H1 (cell line): ENCODE data around the gene RPL32. TPM values are rescaled to one million over a fixed set of nuclear protein-coding genes. Genes with fewer than 3 reads are reported as not detected.

ENCODE experiments used
- CTCF ChIA-PET: fragments of 300-600 bp; sonication (Branson Sonifier 250); formaldehyde crosslinking; loops from one replicate; lab custom pipeline; 2021; ENCODE audit not compliant: partially characterized antibody; lab: Charles Lee
- POLR2A ChIA-PET: fragments of 300-600 bp; sonication (Branson Sonifier 250); formaldehyde crosslinking; loops from one replicate; lab custom pipeline; 2021; ENCODE audit warnings: inconsistent platforms; ENCODE audit not compliant: partially characterized antibody; lab: Charles Lee
- DNase-seq, 2 experiments: peaks; one replicate each; pipeline versions ENCODE4 v3.0.0 to v3.0.0-alpha.2; 2010 to 2022; ENCODE audit warnings: low spot score in 2 of 2, low read depth in 1 of 2, mixed read lengths in 1 of 2
- FAIRE-seq: peaks from 2 replicates; lab custom pipeline; 2011; peaks lifted over from hg19 to GRCh38; lab: Jason Lieb, UNC
- H2AFZ ChIP-seq: 2 replicates; pipeline ENCODE4 v1.8.1; 2012; ENCODE audit warnings: low read length, inconsistent platforms
- H2AK5ac ChIP-seq: 2 replicates; pipeline ENCODE4 v1.6.1; 2013; ENCODE audit warnings: low read depth, low read length
- H2BK120ac ChIP-seq: replicated peaks from 2 replicates; pipeline ENCODE3; 2013; ENCODE audit warnings: low read depth, low read length, inconsistent platforms
- H2BK12ac ChIP-seq: 2 replicates; pipeline ENCODE4 v1.6.1; 2013; ENCODE audit warnings: low read depth, low read length
- H2BK15ac ChIP-seq: 2 replicates; pipeline ENCODE4 v1.6.1; 2013; ENCODE audit warnings: low read length
- H2BK20ac ChIP-seq: 2 replicates; pipeline ENCODE4 v1.6.1; 2013; ENCODE audit warnings: low read length
- H2BK5ac ChIP-seq: 2 replicates; pipeline ENCODE4 v1.6.1; 2013; ENCODE audit warnings: low read depth, low read length
- H3K14ac ChIP-seq: 2 replicates; pipeline ENCODE4 v1.6.1; 2013; ENCODE audit warnings: inconsistent platforms; ENCODE audit not compliant: insufficient read length
- H3K18ac ChIP-seq: 2 replicates; pipeline ENCODE4 v1.6.1; 2013; ENCODE audit warnings: low read length; ENCODE audit errors: extremely low read depth
- H3K23ac ChIP-seq: 2 replicates; pipeline ENCODE4 v1.6.1; 2013; ENCODE audit warnings: inconsistent platforms; ENCODE audit not compliant: insufficient read length
- H3K23me2 ChIP-seq: 2 replicates; pipeline ENCODE4 v1.6.1; 2013; ENCODE audit warnings: low read depth, low read length
- H3K27ac ChIP-seq: 2 replicates; pipeline ENCODE4 v1.6.1; 2011; ENCODE audit warnings: low read depth, low read length, inconsistent platforms
- H3K27me3 ChIP-seq, 4 experiments: replicated peaks in 1 of 4; 1 replicate in 1 of 4; 2 replicates in 3 of 4; pipeline versions ENCODE4 v1.6.1 to v1.8.1; 2011 to 2013; ENCODE audit warnings: low read length in 3 of 4, mild to moderate bottlenecking in 3 of 4, inconsistent platforms in 2 of 4, mixed read lengths in 2 of 4, moderate library complexity in 1 of 4; ENCODE audit not compliant: control insufficient read depth in 3 of 4, insufficient read depth in 3 of 4; ENCODE audit errors: extremely low read depth in 1 of 4
- H3K36me3 ChIP-seq, 4 experiments: 2 replicates each; pipeline versions ENCODE4 v1.6.1 to v1.8.1; 2011 to 2013; ENCODE audit warnings: mild to moderate bottlenecking in 4 of 4, low read length in 3 of 4, moderate library complexity in 2 of 4, control low read depth in 1 of 4, inconsistent platforms in 1 of 4; ENCODE audit not compliant: insufficient read depth in 4 of 4, control insufficient read depth in 2 of 4
- H3K4ac ChIP-seq: replicated peaks from 2 replicates; pipeline ENCODE3; 2013; ENCODE audit warnings: low read length, low read depth, mixed read lengths, inconsistent platforms; ENCODE audit not compliant: insufficient read length
- H3K4me1 ChIP-seq, 4 experiments: replicated peaks in 1 of 4; 1 replicate in 1 of 4; 2 replicates in 3 of 4; pipeline versions ENCODE4 v1.6.1 to v1.8.1; 2011 to 2013; ENCODE audit warnings: low read length in 3 of 4, inconsistent platforms in 2 of 4, mixed read lengths in 1 of 4; ENCODE audit not compliant: insufficient read depth in 4 of 4, control insufficient read depth in 3 of 4
- H3K4me2 ChIP-seq, 2 experiments: 2 replicates each; pipeline versions ENCODE4 v1.6.1 to v1.8.1; 2011 to 2013; ENCODE audit warnings: low read depth in 2 of 2, low read length in 2 of 2, control low read depth in 1 of 2, inconsistent platforms in 1 of 2, mild to moderate bottlenecking in 1 of 2; ENCODE audit not compliant: insufficient read depth in 1 of 2
- H3K4me3 ChIP-seq, 4 experiments: fragments of 200-600, 300-600 bp in 1 of 4; sonication (generic), shearing (Covaris generic), sonication (Bioruptor Twin) in 1 of 4; 2 replicates each; pipeline versions ENCODE4 v1.5.1 to v1.8.1; 2011 to 2016; ENCODE audit warnings: low read length in 4 of 4, low read depth in 3 of 4, control low read depth in 2 of 4, inconsistent platforms in 2 of 4, mild to moderate bottlenecking in 2 of 4, mixed read lengths in 1 of 4, moderate library complexity in 1 of 4; ENCODE audit not compliant: insufficient read depth in 2 of 4; ENCODE audit errors: extremely low read depth in 1 of 4
- H3K56ac ChIP-seq: replicated peaks from 2 replicates; pipeline ENCODE3; 2013; ENCODE audit warnings: low read depth, mild to moderate bottlenecking, mixed read lengths, low read length, inconsistent platforms; ENCODE audit not compliant: insufficient read length
- H3K79me1 ChIP-seq: 2 replicates; pipeline ENCODE4 v1.6.1; 2013; ENCODE audit warnings: low read depth, low read length, control low read depth
- H3K79me2 ChIP-seq, 2 experiments: 2 replicates each; pipeline versions ENCODE4 v1.6.1 to v1.8.1; 2012 to 2013; ENCODE audit warnings: low read length in 2 of 2, mild to moderate bottlenecking in 2 of 2, inconsistent platforms in 1 of 2; ENCODE audit not compliant: insufficient read depth in 2 of 2, control insufficient read depth in 1 of 2
- H3K9ac ChIP-seq, 4 experiments: replicated peaks in 1 of 4; 1 replicate in 1 of 4; 2 replicates in 3 of 4; pipeline versions ENCODE4 v1.6.1 to v1.8.1; 2011 to 2013; ENCODE audit warnings: low read depth in 3 of 4, low read length in 3 of 4, control low read depth in 2 of 4, mild to moderate bottlenecking in 2 of 4, moderate library complexity in 2 of 4, inconsistent platforms in 1 of 4; ENCODE audit errors: extremely low read depth in 1 of 4
- H3K9me3 ChIP-seq, 2 experiments: 2 replicates each; pipeline versions ENCODE4 v1.6.1 to v1.8.1; 2012 to 2013; ENCODE audit warnings: mild to moderate bottlenecking in 2 of 2, moderate library complexity in 2 of 2, control low read depth in 1 of 2, inconsistent platforms in 1 of 2, low read depth in 1 of 2, low read length in 1 of 2, mixed read lengths in 1 of 2; ENCODE audit not compliant: insufficient read depth in 2 of 2
- H4K20me1 ChIP-seq, 2 experiments: replicated peaks in 1 of 2; 2 replicates each; pipeline versions ENCODE3 to v1.8.1; 2011 to 2013; ENCODE audit warnings: inconsistent platforms in 2 of 2, low read length in 2 of 2, mild to moderate bottlenecking in 1 of 2; ENCODE audit not compliant: insufficient read depth in 2 of 2, control insufficient read depth in 1 of 2
- H4K5ac ChIP-seq: 2 replicates; pipeline ENCODE4 v1.6.1; 2013; ENCODE audit warnings: low read length, low read depth, mixed read lengths, inconsistent platforms; ENCODE audit not compliant: insufficient read length
- H4K8ac ChIP-seq: 2 replicates; pipeline ENCODE4 v1.8.0; 2013; ENCODE audit warnings: mild to moderate bottlenecking, moderate library complexity, low read length, inconsistent platforms; ENCODE audit not compliant: insufficient read depth; ENCODE audit errors: extremely low read depth
- H4K91ac ChIP-seq: replicated peaks from 2 replicates; pipeline ENCODE3; 2013; ENCODE audit warnings: low read length, mixed read lengths, inconsistent platforms; ENCODE audit not compliant: insufficient read length
- CEBPB ChIP-seq: IDR thresholded peaks from 2 replicates; pipeline ENCODE4 v1.6.1; 2012; ENCODE audit warnings: low read depth, low read length
- CTBP2 ChIP-seq: IDR thresholded peaks from 2 replicates; pipeline ENCODE4 v1.7.0; 2011; ENCODE audit warnings: borderline replicate concordance, mild to moderate bottlenecking, moderate library complexity, mixed read lengths, low read length; ENCODE audit not compliant: insufficient read depth, insufficient read length
- EGR1 ChIP-seq: IDR thresholded peaks from 2 replicates; pipeline ENCODE4 v1.6.1; 2011; ENCODE audit warnings: low read depth, low read length, borderline replicate concordance
- JUND ChIP-seq: IDR thresholded peaks from 2 replicates; pipeline ENCODE4 v1.6.1; 2011; ENCODE audit warnings: mild to moderate bottlenecking, improper control_type of control experiment, low read length
- RBBP5 ChIP-seq: IDR thresholded peaks from 2 replicates; pipeline ENCODE4 v1.7.1; 2012; ENCODE audit warnings: low read depth, mild to moderate bottlenecking, inconsistent platforms, low read length, moderate library complexity, borderline replicate concordance
- SRF ChIP-seq: IDR thresholded peaks from 2 replicates; pipeline ENCODE4 v1.6.1; 2011; ENCODE audit warnings: mild to moderate bottlenecking, low read depth, low read length, moderate library complexity
- TAF1 ChIP-seq: IDR thresholded peaks from 2 replicates; pipeline ENCODE4 v1.6.1; 2011; ENCODE audit warnings: mild to moderate bottlenecking, low read depth, low read length
- ZNF274 ChIP-seq: IDR thresholded peaks from 2 replicates; pipeline ENCODE4 v1.7.0; 2012; ENCODE audit warnings: low read length, borderline replicate concordance; ENCODE audit errors: extremely low read depth
- WGBS, 2 experiments: shearing (Covaris generic) in 1 of 2; methylation state at CpG; one replicate each; pipeline versions ENCODE4 v1.1.6 to v1.1.7; 2013 to 2015; ENCODE audit warnings: low lambda C conversion rate in 2 of 2, mixed read lengths in 2 of 2, inconsistent platforms in 1 of 2, low coverage in 1 of 2, missing lambda C conversion rate in 1 of 2; ENCODE audit not compliant: insufficient replicate concordance in 2 of 2, insufficient coverage in 1 of 2, insufficient read length in 1 of 2; ENCODE audit errors: extremely low coverage in 1 of 2, missing lambda C conversion rate in 1 of 2; 5-methylcytosine and 5-hydroxymethylcytosine counted together
- polyA plus RNA-seq, 7 experiments: library from polyadenylated mRNA; depleted of rRNA in 3 of 7; stranded (reverse) in 5 of 7; unstranded in 2 of 7; fragments of >200 nt in 5 of 7; fragments of 200-250 nt in 2 of 7; gene quantifications; 1 replicate in 5 of 7; 2 replicates in 1 of 7; 4 replicates in 1 of 7; pipeline versions ENCODE4 v1.2.1 to v1.2.3, GENCODE V29; 2011 to 2013; ENCODE audit warnings: missing spikeins in 2 of 7, mixed read lengths in 2 of 7
- total RNA-seq: library from RNA; stranded (reverse); fragmentation: NEBNext Ultra II Directional; extraction: Animal tissue kit (Norgen Biotek cat#: 25700); gene quantifications from 2 replicates; pipeline ENCODE4 v1.2.1, GENCODE V29; 2021

Gene RPL32
- total and polyA plus RNA-seq, 2 of the 8 experiments (the other 6 are each of a cell fraction or from before 2014, with no cell fraction given) = 1,443 to 2,043 TPM

DNA sequence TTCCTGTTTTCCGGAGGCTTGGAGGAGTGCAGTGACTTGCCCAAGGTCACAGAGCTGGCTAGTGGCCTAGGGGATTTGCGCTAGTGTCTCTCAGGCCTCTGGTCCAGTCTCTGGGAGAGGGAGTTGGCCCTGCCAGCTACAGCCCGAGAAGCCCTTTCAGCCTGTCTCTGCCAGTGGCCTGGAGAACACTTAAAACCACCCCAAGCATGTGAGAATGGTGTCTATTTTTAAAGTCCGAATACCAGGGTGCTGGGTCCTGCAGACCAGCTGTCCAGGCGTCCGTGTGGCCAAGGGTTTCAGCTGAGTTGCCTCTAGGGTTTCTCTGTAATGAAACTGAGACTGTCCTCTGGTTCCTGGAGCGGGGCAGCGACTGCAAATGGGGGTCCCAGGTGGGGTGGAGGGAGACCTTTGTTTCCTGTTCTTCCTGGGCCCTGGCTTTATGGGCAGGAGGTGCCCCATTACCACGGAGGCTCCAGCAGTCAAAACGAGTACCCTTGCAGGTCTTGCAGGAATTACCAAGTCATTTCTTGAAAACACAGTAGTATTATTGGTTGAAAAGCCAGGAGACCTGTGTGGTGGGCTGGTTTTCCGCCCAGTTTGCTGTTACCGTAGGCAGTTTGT, 42.7 kb downstream of the RPL32 start:
- H4K20me1 ChIP-seq = peaks cover 2% of the 10 kb centered on the region in 2 experiments
- no peak overlapping the region for H3K9ac ChIP-seq
- H3K79me1 ChIP-seq = no peaks in the 10 kb centered on the region; the same call in 1 of the 2 replicates
- no peak overlapping the region for H3K4ac ChIP-seq
- no peak for FAIRE-seq
- 0 out of 8 replicates have a peak, but pooled peaks cover 0 to under 1% (median 0%) of the 10 kb centered on the region in 4 experiments for H3K36me3 ChIP-seq
- H4K5ac ChIP-seq = no peak overlapping the region
- H3K14ac ChIP-seq = no peak overlapping the region
- DNase-seq = no peak
- no peak overlapping the region for H3K23ac ChIP-seq
- H3K9me3 ChIP-seq = no peaks in the 10 kb centered on the region
- 88% methylated on average over 12 of the region's 12 CpGs; no CpG with 5 or more reads in 1 of the 2 experiments for WGBS, 2 experiments
- H4K8ac ChIP-seq = no peak overlapping the region
- no peaks in the 10 kb centered on the region for H3K27me3 ChIP-seq
- H3K4me3 ChIP-seq = no peak overlapping the region
- H3K56ac ChIP-seq = no peak overlapping the region
- H2BK15ac ChIP-seq = no peak overlapping the region; the same call in 1 of the 2 replicates
- no peak overlapping the region for H2AK5ac ChIP-seq
- no peak overlapping the region for H3K4me2 ChIP-seq
- H3K4me1 ChIP-seq = peaks cover 0 to 10% (median 2%) of the 10 kb centered on the region in 4 experiments; a peak in 4 of 7 replicates
- POLR2A ChIA-PET = interaction anchor here (1.1 to 4.7 kb wide), 5 partner anchors 10 to 42 kb away, joined by 3 to 33 read pairs (median 8); partner anchors contain the start of gene RPL32
- no peak overlapping the region for H2BK12ac ChIP-seq
- peaks cover 6% of the 10 kb centered on the region; the same call in 1 of the 2 replicates for H3K23me2 ChIP-seq
- H3K79me2 ChIP-seq = no peaks in the 10 kb centered on the region
- H2BK20ac ChIP-seq = no peak overlapping the region
- no peak overlapping the region for H2AFZ ChIP-seq
- H3K27ac ChIP-seq = no peak overlapping the region
- no peak overlapping the region for H4K91ac ChIP-seq
- H2BK120ac ChIP-seq = no peak overlapping the region
- H2BK5ac ChIP-seq = no peak overlapping the region
- no peak overlapping the region for H3K18ac ChIP-seq
- CTCF ChIA-PET = interaction anchor here (1.2 to 5.5 kb wide), 6 partner anchors 11 to 40 kb away, joined by 3 to 52 read pairs (median 5); partner anchors contain the start of gene TMEM40
- TF ChIP-seq RBBP5 (no peak), TAF1 (no peak), CTBP2 (no peak), EGR1 (no peak), JUND (no peak), SRF (no peak), CEBPB (no peak), ZNF274 (no peak)
